Endothelial cell of umbilical vein (primary cell): ENCODE data around the gene SMC6.

Experiments
- CTCF ChIP-seq, 2 donors: IDR thresholded peaks; 1 replicate in 1 of 2; 2 replicates in 1 of 2; pipeline ENCODE4 v1.5.1; 2011; ENCODE audit warnings: low read length in 2 of 2, mild to moderate bottlenecking in 2 of 2, moderate library complexity in 2 of 2, control low read depth in 1 of 2, inconsistent platforms in 1 of 2, low read depth in 1 of 2; ENCODE audit not compliant: insufficient read depth in 1 of 2; ENCODE audit errors: extremely low read depth in 1 of 2
- POLR2A ChIP-seq: IDR thresholded peaks from 2 replicates; pipeline ENCODE4 v1.6.1; 2012; ENCODE audit warnings: low read depth, mild to moderate bottlenecking, control low read depth, low read length
- POLR2AphosphoS5 ChIP-seq: IDR thresholded peaks from 2 replicates; pipeline ENCODE4 v1.6.1; 2012; ENCODE audit warnings: low read depth, mild to moderate bottlenecking, control low read depth, low read length, moderate library complexity; ENCODE audit not compliant: insufficient read depth

DNA sequence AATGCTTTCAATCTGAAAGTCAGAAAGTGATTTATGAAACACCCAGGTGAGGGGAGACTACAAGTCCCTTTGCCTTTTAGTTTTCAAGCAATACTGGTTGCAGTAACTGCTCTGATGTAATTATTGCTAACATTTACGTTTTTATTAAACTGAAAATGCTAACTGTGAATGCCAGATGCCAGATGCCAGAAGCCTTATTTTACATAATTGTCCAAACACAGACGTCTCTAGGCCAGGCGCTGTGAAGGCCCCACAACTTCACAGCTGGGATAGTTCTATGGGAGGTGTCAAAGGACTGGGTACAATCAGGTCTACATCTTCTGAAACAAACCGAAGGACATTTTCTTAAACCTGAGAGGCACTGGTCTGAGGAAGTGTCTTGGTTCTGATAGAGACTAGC, 35.2 kb upstream of the SMC6 start:
- TF ChIP-seq POLR2AphosphoS5 (no peak), CTCF (IDR thresholded peaks at IDR 0.05; ENCODE audit: extremely low read depth in 1 of 2, insufficient read depth in 1 of 2, low read depth in 1 of 2, low read length in 2 of 2) (no peak), POLR2A (no peak)
